DOHH2 (cell line): ENCODE measurements around the gene SAMD5.

Experiments
- H3F3A ChIP-seq: fragments of 200-600 bp; sonication (generic), shearing (Covaris generic); 2 replicates; pipeline ENCODE4 v1.6.0; 2016; ENCODE audit warnings: antibody characterized with exemption, mild to moderate bottlenecking; ENCODE audit not compliant: control insufficient read depth, insufficient read depth
- H3K27ac ChIP-seq: fragments of 200-600 bp; sonication (generic); 2 replicates; pipeline ENCODE4 v1.5.1; 2014; ENCODE audit warnings: low read depth, mild to moderate bottlenecking, low read length, moderate library complexity
- H3K27me3 ChIP-seq: fragments of 200-600 bp; sonication (generic); 2 replicates; pipeline ENCODE4 v1.6.1; 2014; ENCODE audit warnings: mild to moderate bottlenecking, low read length, mixed read lengths; ENCODE audit not compliant: control insufficient read depth
- H3K36me3 ChIP-seq: fragments of 200-600 bp; sonication (generic); 2 replicates; pipeline ENCODE4 v1.6.1; 2014; ENCODE audit warnings: mild to moderate bottlenecking, low read length, moderate library complexity, mixed read lengths; ENCODE audit not compliant: control insufficient read depth
- H3K4me1 ChIP-seq: fragments of 200-600 bp; sonication (generic); 2 replicates; pipeline ENCODE4 v1.6.1; 2014; ENCODE audit warnings: mild to moderate bottlenecking, low read length, mixed read lengths; ENCODE audit not compliant: control insufficient read depth
- H3K4me2 ChIP-seq: fragments of 200-600 bp; sonication (generic); 2 replicates; pipeline ENCODE4 v1.6.0; 2014; ENCODE audit warnings: mild to moderate bottlenecking, low read length, moderate library complexity
- H3K4me3 ChIP-seq: fragments of 200-600 bp; sonication (generic); 2 replicates; pipeline ENCODE4 v1.5.1; 2014; ENCODE audit warnings: mild to moderate bottlenecking, low read length, mixed read lengths
- H3K79me2 ChIP-seq: fragments of 200-600 bp; sonication (generic); 2 replicates; pipeline ENCODE4 v1.6.1; 2014; ENCODE audit warnings: mild to moderate bottlenecking, low read length, mixed read lengths; ENCODE audit not compliant: control insufficient read depth
- H3K9me2 ChIP-seq: fragments of 200-600 bp; sonication (generic); replicated peaks from 2 replicates; pipeline ENCODE4 v1.6.1; 2014; ENCODE audit warnings: mild to moderate bottlenecking, low read length, mixed read lengths; ENCODE audit not compliant: control insufficient read depth
- H3K9me3 ChIP-seq: fragments of 200-600 bp; sonication (generic); 2 replicates; pipeline ENCODE4 v1.6.1; 2014; ENCODE audit warnings: antibody characterized with exemption, low read length, mixed read lengths; ENCODE audit not compliant: control insufficient read depth, insufficient read depth
- H4K20me1 ChIP-seq: fragments of 200-600 bp; sonication (generic); 2 replicates; pipeline ENCODE4 v1.6.0; 2014; ENCODE audit warnings: low read depth, mild to moderate bottlenecking, antibody characterized with exemption, low read length, moderate library complexity; ENCODE audit not compliant: control insufficient read depth, insufficient read depth
- CTCF ChIP-seq: fragments of 200-600 bp; sonication (generic); IDR thresholded peaks from one replicate; pipeline ENCODE4 v1.5.1; 2014; ENCODE audit warnings: antibody characterized with exemption, mild to moderate bottlenecking, low read depth, low read length; ENCODE audit not compliant: poor library complexity, severe bottlenecking
- EZH2phosphoT487 ChIP-seq: fragments of 200-600 bp; sonication (generic); IDR thresholded peaks from 2 replicates; pipeline ENCODE4 v1.6.1; 2017; ENCODE audit warnings: borderline replicate concordance, mild to moderate bottlenecking, antibody characterized with exemption, low read length, moderate library complexity, mixed read lengths

Gene SAMD5

GRCh38 chr6:147618457-147618856 is 110.0 kb downstream of the SAMD5 start:
- no peaks in the 10 kb centered on the region for H3K9me2 ChIP-seq
- TF ChIP-seq EZH2phosphoT487 (no peak), CTCF (no peak)
- no peaks in the 10 kb centered on the region for H3K79me2 ChIP-seq
- no peaks in the 10 kb centered on the region for H3F3A ChIP-seq
- no peaks in the 10 kb centered on the region for H3K36me3 ChIP-seq
- H3K27ac ChIP-seq: no peak overlapping the region
- H3K4me3 ChIP-seq: no peak overlapping the region
- no peaks in the 10 kb centered on the region for H3K9me3 ChIP-seq
- no peaks in the 10 kb centered on the region for H3K4me1 ChIP-seq
- no peaks in the 10 kb centered on the region for H4K20me1 ChIP-seq
- H3K27me3 ChIP-seq: no peaks in the 10 kb centered on the region
- H3K4me2 ChIP-seq: no peak overlapping the region

- H3K27ac ChIP-seq: no peak overlapping the region
- H3K4me1 ChIP-seq: no peaks in the 10 kb centered on the region
- no peaks in the 10 kb centered on the region for H3F3A ChIP-seq
- no peaks in the 10 kb centered on the region for H3K36me3 ChIP-seq
- no peaks in the 10 kb centered on the region for H3K9me2 ChIP-seq
- H3K4me3 ChIP-seq: no peak overlapping the region
- no peaks in the 10 kb centered on the region for H4K20me1 ChIP-seq
- no peak overlapping the region for H3K4me2 ChIP-seq
- no peak for TF ChIP-seq EZH2phosphoT487
- no peak for TF ChIP-seq CTCF
- H3K79me2 ChIP-seq: no peaks in the 10 kb centered on the region
- H3K27me3 ChIP-seq: no peaks in the 10 kb centered on the region
- H3K9me3 ChIP-seq: no peaks in the 10 kb centered on the region
Measured at GRCh38 chr6:147618927-147619326, 110.4 kb downstream of the SAMD5 start.
